Mammary epithelial cell (primary cell): ENCODE data around the gene AQR.

Experiments
- EZH2 ChIP-seq: IDR thresholded peaks from 2 replicates; pipeline ENCODE4 v1.6.1; 2012; ENCODE audit warnings: low read length, inconsistent platforms, borderline replicate concordance
- TF ChIP-seq, protein P1 (sequence below), 2 donors: IDR thresholded peaks in 1 of 2; conservative IDR thresholded peaks in 1 of 2; 2 replicates each; pipeline ENCODE4 v1.5.1; 2011 to 2012; ENCODE audit warnings: inconsistent platforms in 2 of 2, low read length in 2 of 2, mild to moderate bottlenecking in 2 of 2, control low read depth in 1 of 2, low read depth in 1 of 2; ENCODE audit not compliant: insufficient read depth in 1 of 2; ENCODE audit errors: extremely low read depth in 1 of 2

DNA sequence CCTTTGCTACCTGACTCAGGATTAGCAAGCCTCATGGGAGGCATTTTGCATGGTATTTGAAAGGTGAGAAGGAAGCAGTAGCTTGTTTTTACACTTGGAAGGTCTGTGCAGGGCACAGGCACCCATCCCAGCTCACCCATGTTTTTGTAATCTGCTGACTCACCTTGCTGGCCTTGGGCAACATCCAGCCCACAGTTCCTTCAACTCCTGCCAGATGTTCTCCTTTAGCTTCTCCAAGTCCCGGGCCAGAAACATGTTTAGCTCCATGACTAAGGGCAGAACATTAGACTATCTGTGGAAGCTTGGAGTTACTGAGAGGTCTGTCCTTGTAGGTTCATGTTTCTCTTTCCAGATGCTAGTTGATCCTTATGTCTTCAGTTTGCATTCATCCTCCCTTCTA, 31.0 kb upstream of the AQR start:
- TF ChIP-seq, protein P1, sequence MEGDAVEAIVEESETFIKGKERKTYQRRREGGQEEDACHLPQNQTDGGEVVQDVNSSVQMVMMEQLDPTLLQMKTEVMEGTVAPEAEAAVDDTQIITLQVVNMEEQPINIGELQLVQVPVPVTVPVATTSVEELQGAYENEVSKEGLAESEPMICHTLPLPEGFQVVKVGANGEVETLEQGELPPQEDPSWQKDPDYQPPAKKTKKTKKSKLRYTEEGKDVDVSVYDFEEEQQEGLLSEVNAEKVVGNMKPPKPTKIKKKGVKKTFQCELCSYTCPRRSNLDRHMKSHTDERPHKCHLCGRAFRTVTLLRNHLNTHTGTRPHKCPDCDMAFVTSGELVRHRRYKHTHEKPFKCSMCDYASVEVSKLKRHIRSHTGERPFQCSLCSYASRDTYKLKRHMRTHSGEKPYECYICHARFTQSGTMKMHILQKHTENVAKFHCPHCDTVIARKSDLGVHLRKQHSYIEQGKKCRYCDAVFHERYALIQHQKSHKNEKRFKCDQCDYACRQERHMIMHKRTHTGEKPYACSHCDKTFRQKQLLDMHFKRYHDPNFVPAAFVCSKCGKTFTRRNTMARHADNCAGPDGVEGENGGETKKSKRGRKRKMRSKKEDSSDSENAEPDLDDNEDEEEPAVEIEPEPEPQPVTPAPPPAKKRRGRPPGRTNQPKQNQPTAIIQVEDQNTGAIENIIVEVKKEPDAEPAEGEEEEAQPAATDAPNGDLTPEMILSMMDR (conservative IDR thresholded peaks at IDR 0.05 in 1 of 2, IDR thresholded peaks at IDR 0.05 in 1 of 2; ENCODE audit: extremely low read depth in 1 of 2, insufficient read depth in 1 of 2, low read depth in 1 of 2, low read length in 2 of 2): no peak
- TF ChIP-seq EZH2: no peak
